A549 (cell line): ENCODE results near the gene XPOT.

Experiments used
- CTCF ChIP-seq: fragments of >200 bp; sonication (Bioruptor Twin); formaldehyde crosslinking; IDR thresholded peaks from 3 replicates; pipeline ENCODE4 v1.5.1; 2016
- POLR2A ChIP-seq: IDR thresholded peaks from 2 replicates; pipeline ENCODE4 v1.6.1; 2012; ENCODE audit warnings: mild to moderate bottlenecking, low read length

GRCh38 chr12:64400041-64400440 lies 4.2 kb upstream of the XPOT start:
- TF ChIP-seq POLR2A (no peak), CTCF (no peak)
